Skeletal muscle tissue (tissue), 4 donors: Measurements from ENCODE around the gene SRSF6. TPM values are rescaled to one million over a fixed set of nuclear protein-coding genes. Genes with fewer than 3 reads are reported as not detected.
"Not testable (repeated sequence)": the region's sequence is repeated elsewhere in the genome, so short reads cannot be mapped to it uniquely, and the experiment has no call there.

Source experiments
- H3K27ac ChIP-seq: one replicate; pipeline ENCODE4 v1.7.0; 2013; ENCODE audit warnings: mild to moderate bottlenecking, low read depth, low read length, inconsistent platforms
- H3K27me3 ChIP-seq, 3 donors: one replicate each; pipeline ENCODE4 v1.7.0; 2013; ENCODE audit warnings: low read length in 3 of 3; ENCODE audit not compliant: control insufficient read depth in 3 of 3, insufficient read depth in 3 of 3
- H3K36me3 ChIP-seq, 3 donors: one replicate each; pipeline ENCODE4 v1.7.0; 2013; ENCODE audit warnings: low read length in 3 of 3; ENCODE audit not compliant: control insufficient read depth in 3 of 3, insufficient read depth in 3 of 3
- H3K4me1 ChIP-seq, 3 donors: one replicate each; pipeline ENCODE4 v1.7.0; 2013; ENCODE audit warnings: low read length in 3 of 3, mild to moderate bottlenecking in 3 of 3; ENCODE audit not compliant: control insufficient read depth in 3 of 3, insufficient read depth in 3 of 3
- H3K4me3 ChIP-seq, 3 donors: one replicate each; pipeline ENCODE4 v1.7.0; 2013; ENCODE audit warnings: low read length in 3 of 3
- H3K9ac ChIP-seq, 3 donors: one replicate each; pipeline ENCODE4 v1.7.0; 2013; ENCODE audit warnings: low read length in 3 of 3, mild to moderate bottlenecking in 3 of 3, moderate library complexity in 2 of 3, low read depth in 1 of 3
- H3K9me3 ChIP-seq, 3 donors: one replicate each; pipeline ENCODE4 v1.7.0; 2013; ENCODE audit warnings: low read length in 3 of 3; ENCODE audit not compliant: control insufficient read depth in 3 of 3
- total RNA-seq: library from RNA; depleted of rRNA; stranded (reverse); fragments of >200 nt; gene quantifications from one replicate; pipeline ENCODE4 v1.2.3, GENCODE V29; 2014
- donor health status: Osteomylitis.

SRSF6 gene
- total RNA-seq, 1 donor from 2014 or later: 44.9 TPM

GRCh38 chr20:43448748-43449535, 8.8 kb upstream of the SRSF6 start:
- no peaks in the 10 kb centered on the region for H3K36me3 ChIP-seq
- no peaks in the 10 kb centered on the region for H3K9me3 ChIP-seq
- H3K9ac ChIP-seq: no peak overlapping the region
- H3K4me1 ChIP-seq: peaks cover 0 to 2% (median 2%) of the 10 kb centered on the region in 3 donors
- H3K27ac ChIP-seq: no peak overlapping the region
- H3K4me3 ChIP-seq: no peak overlapping the region
- H3K27me3 ChIP-seq: peaks cover 6 to 15% (median 6%) of the 10 kb centered on the region in 3 donors

GRCh38 chr20:43450841-43451799, 6.6 kb upstream of the SRSF6 start:
- no peaks in the 10 kb centered on the region for H3K36me3 ChIP-seq
- no peak overlapping the region for H3K4me3 ChIP-seq
- no peak overlapping the region for H3K9ac ChIP-seq
- peaks cover 0 to 2% (median 2%) of the 10 kb centered on the region in 3 donors for H3K4me1 ChIP-seq
- peaks cover 0 to 10% (median 8%) of the 10 kb centered on the region in 3 donors for H3K27me3 ChIP-seq
- H3K27ac ChIP-seq: no peak overlapping the region
- no peaks in the 10 kb centered on the region for H3K9me3 ChIP-seq

- Histone ChIP-seq H3K4me1 (peaks cover 7 to 11% (median 8%) of the 10 kb centered on the region in 3 donors), H3K27me3 (peaks cover 0 to 8% (median 6%) of the 10 kb centered on the region in 3 donors), H3K27ac (no peak overlapping the region), H3K9ac (no peak overlapping the region), H3K36me3 (no peaks in the 10 kb centered on the region), H3K4me3 (no peak overlapping the region), H3K9me3 (no peaks in the 10 kb centered on the region)
These were observed 5.1 kb upstream of the SRSF6 start for GRCh38 chr20:43452404-43453126.

- H3K4me3 ChIP-seq, H3K27me3 ChIP-seq, H3K9ac ChIP-seq, H3K27ac ChIP-seq, H3K9me3 ChIP-seq: not testable (repeated sequence)
- H3K36me3 ChIP-seq: peaks cover 15 to 22% (median 21%) of the 10 kb centered on the region in 3 donors
- H3K4me1 ChIP-seq: peaks cover 14 to 16% (median 14%) of the 10 kb centered on the region in 3 donors
These were observed 1.4 kb upstream of the SRSF6 start for GRCh38 chr20:43456252-43456651.

- peak overlapping the region; percentile 98 to 100 (median 100) for H3K9ac ChIP-seq
- no peaks in the 10 kb centered on the region for H3K9me3 ChIP-seq
- H3K27me3 ChIP-seq: peaks cover 0 to 8% (median 3%) of the 10 kb centered on the region in 3 donors
- H3K36me3 ChIP-seq: peaks cover 20 to 29% (median 26%) of the 10 kb centered on the region in 3 donors
- H3K4me1 ChIP-seq: peaks cover 14 to 16% (median 14%) of the 10 kb centered on the region in 3 donors
- H3K4me3 ChIP-seq: peak overlapping the region; percentile 92 to 96 (median 95)
- peak overlapping the region; percentile 100 for H3K27ac ChIP-seq
These were observed 672 bp upstream of the SRSF6 start for GRCh38 chr20:43456809-43457639.

- peak overlapping the region; percentile 92 to 96 (median 95) for H3K4me3 ChIP-seq
- no peaks in the 10 kb centered on the region for H3K9me3 ChIP-seq
- peaks cover 32 to 41% (median 40%) of the 10 kb centered on the region in 3 donors for H3K36me3 ChIP-seq
- H3K9ac ChIP-seq: peak overlapping the region; percentile 98 to 100 (median 100)
- peak overlapping the region; percentile 100 for H3K27ac ChIP-seq
- H3K4me1 ChIP-seq: peaks cover 14 to 18% (median 14%) of the 10 kb centered on the region in 3 donors
- peaks cover 0 to 3% (median 0%) of the 10 kb centered on the region in 3 donors for H3K27me3 ChIP-seq
These were observed 777 bp downstream of the SRSF6 start for GRCh38 chr20:43458422-43458924.

- H3K36me3 ChIP-seq: peaks cover 34 to 50% (median 44%) of the 10 kb centered on the region in 3 donors
- H3K27ac ChIP-seq: no peak overlapping the region
- H3K9ac ChIP-seq: peak overlapping the region in 1 of 3 donors; percentile 68
- H3K4me3 ChIP-seq: peak overlapping the region; percentile 66 to 95 (median 92)
- peaks cover 0 to under 1% (median 0%) of the 10 kb centered on the region in 3 donors for H3K27me3 ChIP-seq
- no peaks in the 10 kb centered on the region for H3K9me3 ChIP-seq
- peaks cover 14 to 18% (median 14%) of the 10 kb centered on the region in 3 donors for H3K4me1 ChIP-seq
These were observed 1.6 kb downstream of the SRSF6 start for GRCh38 chr20:43459022-43459942.

GRCh38 chr20:43460172-43460829, 2.6 kb downstream of the SRSF6 start:
- no peak overlapping the region for H3K4me3 ChIP-seq
- peaks cover 14 to 18% (median 14%) of the 10 kb centered on the region in 3 donors for H3K4me1 ChIP-seq

More at GRCh38 chr20:43460172-43460829, 2.6 kb downstream of the SRSF6 start:
- Histone ChIP-seq H3K9ac (no peak overlapping the region), H3K36me3 (peaks cover 41 to 60% (median 53%) of the 10 kb centered on the region in 3 donors), H3K27ac (no peak overlapping the region), H3K27me3 (no peaks in the 10 kb centered on the region), H3K9me3 (no peaks in the 10 kb centered on the region)
